Kidney glomerular epithelial cell (primary cell): ENCODE measurements around the gene CLEC10A.
"Not testable (repeated sequence)": the region's sequence is repeated elsewhere in the genome, so short reads cannot be mapped to it uniquely, and the experiment has no call there.

ENCODE experiments used
- DNase-seq: peaks from one replicate; lab custom pipeline; 2025; lab: John Stamatoyannopoulos, UW

CLEC10A gene

GRCh38 chr17:7108560-7108925 is 28.5 kb upstream of the CLEC10A start:
- DNase-seq: no peak

GRCh38 chr17:7107795-7108559 is 27.9 kb upstream of the CLEC10A start:
- DNase-seq: no peak

- no peak for DNase-seq
Measured at GRCh38 chr17:7107012-7107754, 27.1 kb upstream of the CLEC10A start.

DNA sequence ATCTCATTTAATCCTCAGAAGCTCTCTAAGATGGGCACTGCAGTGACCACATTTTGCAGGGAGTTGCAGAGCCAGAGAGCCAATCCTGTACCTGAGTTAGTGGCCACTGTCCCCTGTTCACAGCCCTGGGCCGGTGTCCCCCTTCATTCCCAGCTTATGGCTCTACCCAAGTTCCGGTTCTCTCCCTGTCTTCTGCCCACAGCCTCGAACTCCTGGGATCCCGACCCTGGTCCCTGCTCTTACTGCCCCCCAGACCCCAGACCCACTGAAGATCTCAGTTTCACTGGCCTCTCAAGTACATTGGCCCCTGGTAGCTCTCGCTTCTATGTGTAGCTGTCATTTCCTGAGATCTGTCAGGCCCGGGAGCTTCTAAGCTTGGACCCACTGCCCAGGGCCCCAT is 22.4 kb upstream of the CLEC10A start:
- no peak for DNase-seq

DNA sequence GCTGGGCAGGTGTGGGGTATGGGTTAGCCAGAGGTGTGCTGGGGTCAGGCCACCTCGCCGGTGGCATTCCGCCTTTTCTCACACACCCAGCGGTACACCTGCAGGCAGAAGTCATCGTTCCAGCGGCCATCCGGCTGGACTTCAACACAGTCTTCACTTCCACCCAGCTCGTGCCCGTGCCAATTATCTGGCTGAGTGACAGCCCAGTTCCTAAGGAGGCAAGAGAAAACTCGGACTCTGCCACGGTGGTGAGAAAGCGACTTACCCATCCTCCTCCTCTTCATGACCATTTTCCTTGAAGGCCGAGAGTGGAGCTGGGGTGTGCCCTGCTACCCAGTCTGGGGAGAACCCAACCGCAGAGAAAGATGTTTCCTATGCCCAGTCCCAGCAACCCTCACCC is 21.5 kb upstream of the CLEC10A start:
- DNase-seq: no peak

GRCh38 chr17:7100641-7101379 is 20.8 kb upstream of the CLEC10A start:
- not testable (repeated sequence) for DNase-seq

GRCh38 chr17:7098802-7099459 is 18.9 kb upstream of the CLEC10A start:
- DNase-seq: no peak

DNA sequence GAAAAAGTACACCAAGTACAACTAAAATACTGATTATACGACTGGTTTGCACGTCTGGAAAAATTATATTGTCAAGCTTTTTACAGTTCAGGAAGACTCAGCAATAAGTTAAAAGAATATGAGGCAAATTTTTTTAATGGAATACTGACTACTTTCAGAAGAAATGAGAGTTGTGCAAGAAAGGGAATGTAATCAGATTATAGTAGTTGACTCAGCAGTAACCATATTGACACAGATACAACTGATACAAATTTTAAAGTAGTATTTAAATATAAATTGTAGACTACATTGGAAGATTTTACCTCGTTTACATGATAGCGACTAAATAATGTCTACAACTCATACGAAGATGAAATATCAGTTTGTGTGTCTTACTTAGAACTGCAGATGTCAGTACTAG is 17.9 kb upstream of the CLEC10A start:
- DNase-seq: no peak

DNA sequence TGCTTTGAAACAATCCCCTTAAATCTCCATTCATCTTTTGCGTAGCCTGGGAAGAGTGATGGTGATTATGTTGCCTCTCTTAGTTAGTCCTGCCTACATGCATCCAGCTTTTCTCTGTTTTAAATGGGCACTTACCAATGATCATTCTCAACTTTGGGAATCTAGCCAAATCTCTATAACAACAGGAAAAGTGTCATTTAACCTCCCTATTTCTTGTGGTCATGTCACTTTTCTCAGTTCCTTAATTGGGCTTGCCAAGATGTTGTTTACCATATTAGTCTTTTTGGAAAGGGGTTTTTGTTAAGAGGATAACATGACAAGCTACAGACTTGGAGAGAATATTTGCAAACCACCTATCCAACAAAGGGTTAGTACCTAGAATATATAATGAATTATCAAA is 15.6 kb upstream of the CLEC10A start:
- DNase-seq: no peak

- DNase-seq: no peak
Measured at GRCh38 chr17:7094652-7095019, 14.6 kb upstream of the CLEC10A start.

DNA sequence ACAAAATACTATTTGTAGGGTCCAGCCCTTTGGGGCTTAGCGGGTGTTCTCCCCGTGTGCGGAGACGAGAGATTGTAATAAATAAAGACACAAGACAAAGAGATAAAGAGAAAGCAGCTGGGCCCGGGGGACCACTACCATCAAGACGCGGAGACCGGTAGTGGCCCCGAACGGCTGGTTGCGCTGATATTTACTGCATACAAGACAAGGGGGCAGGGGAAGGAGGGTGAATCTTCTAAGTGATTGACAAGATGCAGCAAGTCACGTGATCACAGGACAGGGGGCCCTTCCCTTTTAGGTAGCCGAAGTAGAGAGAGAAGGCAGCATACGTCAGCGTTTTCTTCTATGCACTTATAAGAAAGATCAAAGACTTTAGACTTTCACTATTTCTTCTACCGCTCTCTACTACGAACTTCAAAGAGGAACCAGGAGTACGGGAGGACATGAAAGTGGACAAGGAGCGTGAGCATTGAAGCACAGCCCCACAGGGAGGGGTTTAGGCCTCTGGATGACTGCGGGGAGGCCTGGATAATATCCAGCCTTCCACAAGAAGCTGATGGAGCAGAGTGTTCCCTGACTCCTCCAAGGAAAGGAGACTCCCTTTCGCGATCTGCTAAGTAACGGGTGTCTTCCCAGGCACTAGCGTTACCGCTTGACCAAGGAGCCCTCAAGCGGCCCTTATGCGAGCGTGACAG is 11.4 kb upstream of the CLEC10A start:
- DNase-seq: not testable (repeated sequence)

DNA sequence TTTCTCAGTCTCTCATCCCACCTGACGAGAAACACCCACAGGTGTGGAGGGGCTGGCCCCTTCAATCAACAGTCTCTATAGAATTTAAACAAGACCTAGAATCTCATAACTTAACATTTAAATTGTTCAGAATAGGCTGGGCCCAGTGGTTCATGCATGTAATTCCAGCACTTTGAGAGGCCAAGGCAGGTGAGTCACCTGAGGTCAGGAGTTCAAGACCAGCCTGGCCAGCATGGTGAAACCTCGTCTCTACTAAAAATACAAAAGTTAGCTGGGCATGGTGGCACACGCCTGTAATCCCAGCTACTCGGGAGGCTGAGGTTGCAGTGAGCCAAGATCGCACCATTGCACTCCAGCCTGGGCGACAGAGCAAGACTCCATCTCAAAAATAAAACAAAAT is 9.5 kb upstream of the CLEC10A start:
- not testable (repeated sequence) for DNase-seq

GRCh38 chr17:7088442-7088841 is 8.4 kb upstream of the CLEC10A start:
- not testable (repeated sequence) for DNase-seq

DNA sequence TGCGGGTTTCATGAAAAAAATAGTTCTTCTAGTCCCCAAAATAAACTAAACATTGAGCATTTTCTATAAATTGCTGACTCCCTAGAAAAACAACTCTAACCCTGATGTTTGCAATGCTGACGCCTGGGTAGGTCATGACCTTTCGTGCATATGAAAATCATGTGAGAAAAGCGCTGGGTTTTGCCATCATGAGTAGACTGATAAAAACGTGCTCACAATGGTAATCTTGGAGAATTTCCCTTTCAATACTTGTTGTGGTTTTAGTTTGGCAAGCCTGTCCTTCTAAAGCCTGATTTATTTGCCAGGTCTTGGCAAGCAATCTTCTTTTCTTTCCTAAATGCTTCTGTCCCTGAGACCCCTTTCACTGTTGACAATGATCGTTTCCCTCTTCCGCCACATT is 4.0 kb upstream of the CLEC10A start:
- no peak for DNase-seq

- DNase-seq: peak; percentile 17
Measured at GRCh38 chr17:7083592-7083991, 3.5 kb upstream of the CLEC10A start.

DNA sequence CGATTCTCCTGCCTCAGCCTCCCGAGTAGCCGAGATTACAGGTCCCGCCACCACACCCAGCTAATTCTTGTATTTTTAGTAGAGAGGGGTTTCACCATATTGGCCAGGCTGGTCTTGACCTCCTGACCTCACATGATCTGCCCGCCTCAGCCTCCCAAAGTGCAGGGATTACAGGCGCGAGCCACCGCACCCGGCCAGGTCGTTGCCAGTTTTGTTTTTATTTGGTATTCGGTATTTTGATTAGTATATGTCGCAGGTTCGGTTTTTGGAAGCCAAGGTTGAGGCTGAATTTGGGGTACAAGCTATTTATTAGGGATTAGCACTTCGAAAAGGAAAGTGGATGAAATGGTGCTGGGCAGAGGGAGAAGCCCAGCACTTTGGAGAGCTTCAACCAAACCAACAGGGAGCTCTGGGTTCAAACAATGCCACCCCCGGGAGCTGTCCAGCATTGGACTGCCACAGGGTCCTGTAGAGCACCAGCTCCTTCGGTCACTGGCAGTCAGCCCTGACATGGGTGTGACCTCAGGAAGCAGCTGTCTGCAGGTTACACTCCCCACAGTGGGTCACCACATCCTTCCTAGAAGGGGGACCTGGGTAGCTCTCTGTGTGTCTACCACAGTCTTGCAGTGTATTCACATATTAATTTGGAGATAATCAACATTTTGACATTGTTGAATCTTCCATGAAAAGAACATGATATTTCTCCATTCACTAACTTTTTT is 1.5 kb upstream of the CLEC10A start:
- no peak for DNase-seq

- no peak for DNase-seq
Measured at GRCh38 chr17:7080456-7081041, 498 bp upstream of the CLEC10A start.

DNA sequence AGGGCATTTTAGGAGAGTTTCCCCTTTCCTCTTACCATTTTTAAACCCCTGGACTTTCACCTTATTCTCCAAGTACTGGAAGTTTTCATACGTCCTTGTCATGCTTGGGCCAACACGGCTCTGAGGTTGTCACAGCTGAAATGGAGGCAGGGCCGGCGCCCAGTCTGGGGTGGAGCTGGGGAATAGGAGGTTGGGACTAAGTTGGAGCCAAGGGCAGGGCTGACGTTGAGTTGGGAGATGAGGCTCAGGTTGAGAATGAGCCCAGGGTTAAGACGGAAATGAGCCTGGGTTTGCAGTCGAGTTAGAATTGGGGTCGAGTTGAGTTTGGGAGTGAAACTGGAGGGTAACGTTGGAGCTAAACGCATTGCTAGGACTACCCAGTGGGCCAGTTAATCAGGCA is 1.3 kb downstream of the CLEC10A start:
- DNase-seq: no peak

GRCh38 chr17:7077911-7078546 is 2.0 kb downstream of the CLEC10A start:
- DNase-seq: no peak

DNA sequence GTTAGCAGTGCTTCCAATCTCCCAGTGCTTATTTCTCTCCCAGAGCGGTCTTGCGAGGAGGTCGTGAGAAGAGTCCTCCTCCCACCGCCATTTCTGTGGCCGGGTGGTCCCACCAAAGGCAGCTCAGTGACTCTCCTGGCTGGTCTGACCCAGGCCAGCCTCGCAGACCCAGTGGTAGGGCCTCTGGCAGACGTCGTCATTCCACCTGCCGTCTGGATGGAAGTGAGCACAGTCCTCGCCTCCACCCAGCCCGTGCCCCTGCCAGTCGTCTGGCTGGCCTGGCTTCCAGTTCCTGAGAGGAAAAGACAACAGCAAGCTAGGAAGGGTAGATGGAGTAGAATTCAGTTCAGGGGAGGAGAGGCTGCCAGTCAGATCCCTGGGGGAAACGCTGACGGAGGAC is 5.1 kb downstream of the CLEC10A start:
- no peak for DNase-seq
